HPDE6-E6E7 (cell line): ENCODE measurements around the gene TNFSF11.
"Not testable (repeated sequence)": the region's sequence is repeated elsewhere in the genome, so short reads cannot be mapped to it uniquely, and the experiment has no call there.

Experiments used
- DNase-seq: peaks from one replicate; pipeline ENCODE4 v3.0.0; 2011; ENCODE audit warnings: missing footprints; ENCODE audit errors: extremely low spot score

The TNFSF11 gene

DNA sequence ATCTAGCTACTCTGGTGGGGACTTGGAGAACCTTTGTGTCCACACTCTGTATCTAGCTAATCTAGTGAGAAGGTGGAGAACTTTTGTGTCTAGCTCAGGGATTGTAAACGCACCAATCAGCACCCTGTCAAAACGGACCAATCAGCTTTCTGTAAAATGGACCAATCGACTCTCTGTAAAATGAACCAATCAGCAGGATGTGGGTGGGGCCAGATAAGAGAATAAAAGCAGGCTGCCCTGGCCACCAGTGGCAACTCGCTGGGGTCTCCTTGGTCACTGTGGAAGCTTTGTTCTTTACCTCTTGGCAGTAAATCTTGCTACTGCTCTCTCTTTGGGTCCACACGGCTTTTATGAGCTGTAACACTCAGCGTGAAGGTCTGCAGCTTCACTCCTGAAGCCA lies 13.6 kb upstream of the TNFSF11 start:
- not testable (repeated sequence) for DNase-seq

GRCh38 chr13:42561752-42562467 lies 12.0 kb upstream of the TNFSF11 start:
- no peak for DNase-seq

DNA sequence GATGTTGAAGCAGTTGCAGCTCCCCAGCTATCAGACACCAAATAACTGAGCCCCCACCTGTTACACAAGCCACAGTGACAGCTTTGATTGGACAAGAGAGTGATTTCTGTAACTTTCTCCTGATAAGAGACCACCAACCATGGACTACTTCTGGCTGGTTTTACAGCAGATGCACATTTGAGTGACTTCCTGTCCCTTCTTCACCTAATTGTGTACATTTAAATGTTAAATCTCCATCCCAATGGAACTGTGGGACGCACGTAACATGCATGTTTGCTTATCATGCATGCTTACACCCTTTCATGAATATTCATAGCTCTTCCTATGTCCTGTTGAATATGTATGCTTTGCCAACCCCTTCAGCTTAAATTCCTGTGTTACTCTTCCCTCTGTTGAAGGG lies 6.0 kb upstream of the TNFSF11 start:
- no peak for DNase-seq

GRCh38 chr13:42569576-42570344 lies 4.2 kb upstream of the TNFSF11 start:
- no peak for DNase-seq

DNA sequence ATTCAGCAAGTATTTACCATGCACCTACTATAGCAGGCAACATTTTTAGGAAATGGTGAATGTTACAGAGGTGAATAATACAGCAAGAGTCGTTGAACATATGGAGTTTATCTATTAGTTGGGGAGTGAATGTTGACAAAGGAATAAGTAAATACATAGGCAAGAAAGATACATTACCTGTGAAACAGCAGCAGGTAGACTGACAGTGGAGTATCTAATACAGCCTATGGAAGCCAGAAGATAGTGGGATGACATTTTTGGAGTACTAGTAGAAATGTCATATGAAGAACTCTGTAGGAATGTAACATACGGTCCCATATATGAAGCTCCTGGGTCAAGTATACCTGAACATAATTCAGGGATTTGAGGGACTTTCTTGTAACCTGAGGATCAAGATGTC lies 2.1 kb upstream of the TNFSF11 start:
- DNase-seq: no peak

GRCh38 chr13:42574435-42575311 lies 721 bp downstream of the TNFSF11 start:
- no peak for DNase-seq

DNA sequence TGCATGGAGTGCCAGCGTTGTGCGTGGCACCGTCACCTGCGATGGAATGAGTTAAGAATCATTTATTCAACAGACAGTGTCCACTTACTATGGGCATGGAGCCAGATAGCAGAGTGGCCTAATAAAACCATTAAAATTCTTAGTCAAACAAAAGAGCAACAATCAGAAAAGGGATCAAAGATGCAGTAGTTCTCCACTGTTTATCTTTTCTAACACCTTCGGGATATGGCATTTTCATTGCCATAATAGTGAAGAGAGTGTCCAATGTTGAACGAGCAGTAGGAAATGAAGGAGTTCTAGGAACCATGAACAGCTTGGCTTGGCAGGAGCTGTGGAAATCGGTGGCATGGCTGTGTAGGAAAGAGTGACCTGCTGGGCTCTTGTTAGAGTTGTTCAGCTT lies 2.0 kb downstream of the TNFSF11 start:
- DNase-seq: no peak

- no peak for DNase-seq
Measured at GRCh38 chr13:42577538-42577937, 3.6 kb downstream of the TNFSF11 start.

- no peak for DNase-seq
Measured at GRCh38 chr13:42580644-42581043, 6.7 kb downstream of the TNFSF11 start.

DNA sequence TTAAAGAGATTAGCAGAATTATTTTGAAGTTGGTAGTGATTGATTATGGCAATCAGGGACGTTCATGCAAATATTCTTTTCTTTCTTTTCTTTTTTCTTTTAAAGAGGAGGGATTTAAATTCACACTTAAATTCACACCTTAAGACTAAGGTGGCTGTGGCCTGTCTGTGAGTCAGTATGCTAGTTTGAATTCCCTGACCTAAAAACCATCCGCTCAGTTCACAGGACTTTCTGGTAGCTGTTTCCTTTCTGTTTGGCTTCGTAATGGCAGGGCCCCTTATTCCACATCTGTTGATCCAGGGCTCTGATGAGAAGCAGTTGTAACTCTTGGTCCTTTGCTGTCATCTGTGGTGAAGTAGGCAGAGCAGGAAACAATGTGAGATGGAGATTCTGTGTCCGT lies 7.5 kb downstream of the TNFSF11 start:
- DNase-seq: no peak

GRCh38 chr13:42591602-42592001 lies 17.6 kb downstream of the TNFSF11 start:
- no peak for DNase-seq

DNA sequence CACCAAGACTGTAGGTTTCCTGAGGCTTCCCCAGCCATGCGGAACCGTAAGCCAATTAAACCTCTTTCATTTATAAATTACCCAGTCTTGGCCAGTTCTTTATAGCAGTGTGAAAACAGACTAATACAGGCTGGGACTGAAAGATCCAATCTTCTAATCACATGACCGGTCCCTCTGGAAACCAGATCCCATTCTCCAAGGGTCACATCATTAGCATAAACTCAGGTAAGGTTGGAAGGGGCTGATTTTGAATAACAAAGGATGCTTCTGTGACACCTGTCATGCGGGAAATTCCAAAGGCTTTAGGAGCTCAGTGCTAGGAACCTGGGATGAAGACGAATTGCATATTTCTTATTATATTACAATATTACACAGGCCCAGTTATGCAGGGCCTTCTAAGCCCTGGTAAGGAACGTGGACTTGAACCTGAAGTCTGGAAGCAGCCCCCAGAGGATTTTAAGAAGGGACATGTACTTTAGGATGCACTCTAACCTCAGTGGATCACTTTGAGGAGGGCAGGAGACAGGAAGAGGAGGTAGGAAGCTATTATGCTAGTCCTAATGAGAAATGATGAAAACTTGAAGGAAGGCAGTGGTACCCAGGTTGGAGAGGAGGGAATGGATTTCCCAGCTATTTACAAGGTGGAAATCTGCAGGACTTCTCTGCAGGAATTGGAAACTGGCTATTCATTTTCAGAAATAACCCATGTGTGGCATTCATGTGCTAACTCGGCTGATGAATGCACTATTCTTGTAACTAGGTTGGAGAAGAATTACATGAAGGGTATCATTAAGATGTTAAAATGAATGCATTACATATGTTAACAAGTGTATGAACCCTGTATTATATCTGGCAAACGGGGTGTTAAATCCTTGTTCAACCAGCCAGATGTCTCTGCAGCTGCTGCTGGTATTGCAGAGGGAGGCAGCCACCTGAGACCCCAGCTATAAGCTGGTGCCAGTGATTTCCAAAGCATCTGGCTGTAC lies 19.3 kb downstream of the TNFSF11 start:
- no peak for DNase-seq

DNA sequence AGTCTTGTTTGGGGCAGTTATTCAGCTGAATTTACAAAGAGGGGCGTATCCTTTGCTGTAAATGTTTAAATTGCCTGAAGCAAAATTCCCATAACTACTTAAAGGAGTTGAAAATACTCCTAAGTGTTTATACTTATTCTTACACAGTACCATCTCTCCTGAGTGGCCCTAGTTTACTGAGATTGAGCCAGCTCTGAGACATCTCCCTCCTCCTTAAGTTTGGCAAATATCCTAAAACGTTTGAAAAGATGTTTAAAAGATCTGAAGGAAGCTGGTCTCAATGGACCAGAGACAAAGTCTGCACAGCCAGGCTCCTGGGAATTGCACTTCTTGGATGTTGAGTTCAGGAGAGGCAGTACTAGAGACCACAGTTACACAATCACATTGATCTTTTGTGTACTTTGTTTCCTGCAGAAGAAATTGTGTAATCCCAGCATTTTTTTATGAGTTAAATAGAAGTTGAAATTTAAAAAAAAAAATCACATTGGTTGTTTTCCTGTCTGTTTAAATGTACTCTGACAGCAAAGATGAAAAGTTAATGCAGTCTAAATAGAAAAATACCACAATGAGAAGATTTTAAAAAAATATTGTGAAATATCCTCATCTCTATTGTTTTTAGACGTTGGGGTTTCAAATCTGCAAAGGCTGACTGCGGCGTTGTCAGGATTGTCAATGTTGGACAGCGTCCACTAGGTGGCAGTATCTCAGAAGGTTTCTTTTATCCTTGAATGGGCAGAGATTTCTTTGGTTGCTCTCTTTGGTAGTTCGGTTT lies 20.7 kb downstream of the TNFSF11 start:
- peak; percentile 33 for DNase-seq

DNA sequence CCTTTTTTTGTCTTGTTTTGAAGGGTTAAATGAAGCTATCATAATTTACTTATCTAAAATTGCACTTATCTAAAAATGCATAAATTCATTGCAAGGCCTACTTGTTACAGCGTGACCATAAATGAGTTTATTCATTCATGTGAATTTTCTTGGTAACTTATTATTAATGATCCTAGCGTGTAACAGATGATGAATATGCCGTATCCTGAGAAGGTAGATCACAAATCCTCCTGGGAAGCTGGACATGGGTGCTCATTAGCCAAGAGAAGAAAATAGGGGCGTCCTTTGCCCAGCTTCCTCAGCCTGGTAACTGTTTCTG lies 21.3 kb downstream of the TNFSF11 start:
- DNase-seq: no peak

- no peak for DNase-seq
Measured at GRCh38 chr13:42597505-42597904, 23.6 kb downstream of the TNFSF11 start.

DNA sequence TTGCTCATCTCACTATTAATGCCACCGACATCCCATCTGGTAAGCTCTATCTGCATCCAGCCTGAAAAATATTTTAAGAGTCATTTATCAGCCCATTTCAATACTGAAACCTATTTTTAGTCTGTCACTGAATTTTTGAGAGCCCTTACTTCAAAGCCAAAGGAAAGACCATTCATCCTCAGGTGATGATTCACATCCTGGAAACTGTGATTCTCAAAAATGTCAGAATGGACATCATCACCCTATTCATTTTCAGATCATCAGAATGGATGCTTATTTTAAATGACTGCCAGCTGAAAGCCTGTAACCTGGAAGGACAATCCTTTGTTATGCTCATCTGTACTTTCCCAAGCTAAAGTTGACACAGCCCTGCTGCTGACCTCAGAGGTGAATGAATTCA lies 27.0 kb downstream of the TNFSF11 start:
- no peak for DNase-seq

DNA sequence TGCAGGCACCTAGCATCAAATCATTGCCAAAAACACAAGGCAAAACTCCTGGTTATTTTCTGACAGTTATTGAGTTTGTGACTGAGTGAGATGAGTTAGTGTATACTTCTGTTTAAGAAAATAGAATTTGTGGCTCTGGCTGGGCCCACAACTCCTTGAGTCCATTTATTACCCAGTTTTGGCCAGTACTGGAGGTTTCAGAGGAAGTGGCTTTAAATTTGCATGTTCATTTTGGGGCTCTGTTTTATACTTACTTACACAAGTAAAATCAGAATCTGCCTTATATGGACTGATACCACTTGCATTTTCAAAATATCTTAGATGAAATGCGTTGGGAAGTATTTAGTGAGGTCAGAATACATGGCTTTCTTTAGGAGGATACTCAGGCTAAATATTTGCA lies 29.0 kb downstream of the TNFSF11 start:
- no peak for DNase-seq

DNA sequence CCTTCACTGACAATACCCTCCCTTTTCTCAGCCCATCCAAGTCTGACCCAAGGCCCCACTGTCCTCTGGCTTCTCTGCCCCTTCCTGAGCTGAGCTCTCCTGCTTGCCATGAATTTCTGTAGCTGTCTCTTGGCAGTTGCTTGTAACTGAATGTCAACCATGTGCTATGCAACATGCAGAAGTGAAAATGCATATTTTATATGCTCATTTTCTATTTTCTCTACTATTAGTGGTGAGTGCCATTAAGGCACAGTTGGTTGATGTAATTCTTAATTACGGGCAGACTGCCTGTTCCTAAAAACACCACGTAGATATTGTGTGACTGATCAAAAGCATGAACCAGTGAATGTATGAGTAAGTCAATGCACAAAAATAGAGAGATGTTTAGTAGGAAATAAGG lies 29.6 kb downstream of the TNFSF11 start:
- no peak for DNase-seq

GRCh38 chr13:42607546-42607945 lies 33.6 kb downstream of the TNFSF11 start:
- no peak for DNase-seq

DNA sequence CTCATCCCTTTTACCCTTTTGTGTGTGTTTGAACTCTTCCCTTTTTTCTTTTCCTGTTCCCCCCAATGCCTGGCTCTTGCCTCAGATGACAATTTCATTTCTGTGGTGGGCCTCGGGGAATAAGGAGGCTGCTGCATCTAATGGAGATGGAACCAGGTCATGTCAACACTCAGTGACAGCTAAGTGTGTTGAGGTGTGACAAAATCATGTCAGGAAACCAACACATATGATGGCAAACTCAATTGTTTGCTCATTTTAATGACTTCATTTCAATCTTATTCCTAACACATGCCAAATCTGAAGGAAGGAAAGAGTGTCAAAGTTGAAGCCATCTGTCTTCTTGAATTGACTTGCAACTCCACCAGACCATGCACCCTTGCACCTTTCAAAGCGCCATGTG lies 36.7 kb downstream of the TNFSF11 start:
- no peak for DNase-seq
